Aorta (tissue), 5 donors: ENCODE data around the gene TST. TPM values are rescaled to one million over a fixed set of nuclear protein-coding genes. Genes with fewer than 3 reads are reported as not detected.

Experiments
- ATAC-seq: fragments of 200-7000 bp; cut with Tn5 transposase; one replicate; pipeline ENCODE4 v1.9.1; 2022; ENCODE audit warnings: moderate library complexity; ENCODE audit not compliant: low FRiP score
- DNase-seq, 2 donors: peaks; one replicate each; pipeline ENCODE4 v3.0.0-alpha.2; 2020
- H3K27ac ChIP-seq, 2 donors: one replicate each; pipeline ENCODE4 v1.5.1; 2013; ENCODE audit warnings: low read length in 2 of 2, mild to moderate bottlenecking in 2 of 2, moderate library complexity in 2 of 2, control low read depth in 1 of 2, inconsistent platforms in 1 of 2, low read depth in 1 of 2
- H3K27me3 ChIP-seq, 2 donors: one replicate each; pipeline ENCODE4 v1.6.1; 2013; ENCODE audit warnings: control low read depth in 1 of 2, low read length in 1 of 2, mild to moderate bottlenecking in 1 of 2, moderate library complexity in 1 of 2; ENCODE audit not compliant: insufficient read depth in 2 of 2, control insufficient read depth in 1 of 2
- H3K36me3 ChIP-seq, 2 donors: one replicate each; pipeline ENCODE4 v1.6.1; 2013; ENCODE audit warnings: control low read depth in 1 of 2, low read length in 1 of 2, mild to moderate bottlenecking in 1 of 2; ENCODE audit not compliant: insufficient read depth in 2 of 2, control insufficient read depth in 1 of 2
- H3K4me1 ChIP-seq, 2 donors: one replicate each; pipeline ENCODE4 v1.6.1; 2013; ENCODE audit warnings: low read length in 2 of 2, control low read depth in 1 of 2, mild to moderate bottlenecking in 1 of 2, moderate library complexity in 1 of 2; ENCODE audit not compliant: insufficient read depth in 2 of 2, control insufficient read depth in 1 of 2
- H3K4me3 ChIP-seq, 2 donors: one replicate each; pipeline ENCODE4 v1.5.1; 2013; ENCODE audit warnings: low read length in 2 of 2, control low read depth in 1 of 2, mild to moderate bottlenecking in 1 of 2
- H3K9me3 ChIP-seq: one replicate; pipeline ENCODE4 v1.6.1; 2013; ENCODE audit warnings: mild to moderate bottlenecking, low read length; ENCODE audit not compliant: control insufficient read depth
- WGBS, 2 donors: extraction: QIAGEN DNeasy Blood & Tissue Kit; methylation state at CpG; one replicate each; pipeline ENCODE4 v1.1.7; 2013; 5-methylcytosine and 5-hydroxymethylcytosine counted together
- intact Hi-C, 2 donors: fragments of 100-400 bp; cut with DNase I; formaldehyde crosslinking; loops; one replicate each; pipeline versions ENCODE4 v1.14.2 to v1.15.0; 2022
- polyA plus RNA-seq, 2 donors: library from polyadenylated mRNA; stranded (reverse); fragments of 200-250 nt; gene quantifications; one replicate each; pipeline ENCODE4 v1.2.3, GENCODE V29; 2013
- total RNA-seq, 2 donors: library from RNA; stranded (reverse); fragmentation: NEBNext Ultra II Directional; extraction: Animal tissue kit (Norgen Biotek cat#: 25700); gene quantifications; one replicate each; pipeline ENCODE4 v1.2.1, GENCODE V29; 2021
- donor health status: healthy with polysubstance abuse.
- donor health status: Bipolar disorder and iron deficiency.
- donor health status: DM: no; HTN: no; CAD: no.
- donor health status: DM: no; HTN: no; CAD: no.
- donor health status: DM: yes; HTN: yes; CAD: no.

The TST gene
- total and polyA plus RNA-seq, 4 donors = 9.7 to 61.7 (median 18.4) TPM

DNA sequence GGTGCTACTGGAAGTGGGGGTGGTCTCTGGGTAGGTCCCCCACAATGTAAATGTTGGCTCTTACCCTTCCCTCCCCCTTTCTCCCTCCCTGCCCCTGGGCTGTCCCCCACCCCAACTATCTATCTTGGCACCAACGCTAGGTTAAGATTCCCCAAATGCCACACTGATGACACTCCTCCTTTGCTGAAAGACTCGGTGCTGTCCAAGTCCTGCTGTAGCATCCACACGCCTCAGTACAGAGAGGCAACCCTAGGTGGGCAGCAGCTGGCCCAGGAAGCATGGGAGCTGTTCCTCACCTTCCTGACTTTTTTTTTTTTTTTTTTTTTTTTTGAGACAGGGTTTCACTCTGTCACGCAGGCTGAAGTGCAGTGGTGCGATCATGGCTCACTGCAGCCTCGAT lies 28.9 kb upstream of the TST start:
- Histone ChIP-seq H3K9me3 (no peaks in the 10 kb centered on the region), H3K27me3 (no peaks in the 10 kb centered on the region), H3K27ac (no peak overlapping the region), H3K36me3 (no peaks in the 10 kb centered on the region), H3K4me1 (no peaks in the 10 kb centered on the region), H3K4me3 (no peak overlapping the region)
- intact Hi-C loops = no loop called here
- no peak for DNase-seq
- WGBS, 2 donors = 83 to 85% methylated on average over 6 of the region's 6 CpGs
- no peak for ATAC-seq

- ATAC-seq (no peak), DNase-seq (no peak)
- intact Hi-C loops = no loop called here
- no peaks in the 10 kb centered on the region for H3K4me1 ChIP-seq
- no peak overlapping the region for H3K27ac ChIP-seq
- 83 to 88% methylated on average over 7 of the region's 7 CpGs for WGBS, 2 donors
- no peaks in the 10 kb centered on the region for H3K27me3 ChIP-seq
- no peaks in the 10 kb centered on the region for H3K36me3 ChIP-seq
- no peak overlapping the region for H3K4me3 ChIP-seq
- H3K9me3 ChIP-seq = no peaks in the 10 kb centered on the region
Observed at GRCh38 chr22:37047006-37047405, 27.8 kb upstream of the TST start.

- ATAC-seq (no peak), DNase-seq (no peak)
- Histone ChIP-seq H3K4me3 (no peak overlapping the region), H3K9me3 (no peaks in the 10 kb centered on the region), H3K27me3 (no peaks in the 10 kb centered on the region), H3K36me3 (no peaks in the 10 kb centered on the region), H3K27ac (no peak overlapping the region), H3K4me1 (no peaks in the 10 kb centered on the region)
- WGBS, 2 donors = 86 to 89% methylated on average over 6 of the region's 6 CpGs
- intact Hi-C loops = no loop called here
Observed at GRCh38 chr22:37046589-37046988, 27.3 kb upstream of the TST start.

GRCh38 chr22:37045958-37046357 lies 26.7 kb upstream of the TST start:
- DNase-seq = no peak
- no peak for ATAC-seq
- H3K4me3 ChIP-seq = no peak overlapping the region
- intact Hi-C loops = no loop called here
- 45 to 47% methylated on average over 4 of the region's 4 CpGs for WGBS, 2 donors
- H3K27me3 ChIP-seq = no peaks in the 10 kb centered on the region
- no peaks in the 10 kb centered on the region for H3K36me3 ChIP-seq
- H3K4me1 ChIP-seq = no peaks in the 10 kb centered on the region
- H3K27ac ChIP-seq = no peak overlapping the region
- no peaks in the 10 kb centered on the region for H3K9me3 ChIP-seq

GRCh38 chr22:37044634-37045625 lies 25.7 kb upstream of the TST start:
- DNase-seq (no peak), ATAC-seq (no peak)
- H3K27me3 ChIP-seq = no peaks in the 10 kb centered on the region
- no peaks in the 10 kb centered on the region for H3K36me3 ChIP-seq
- H3K27ac ChIP-seq = no peak overlapping the region
- H3K4me1 ChIP-seq = no peaks in the 10 kb centered on the region
- intact Hi-C loops = no loop called here
- H3K9me3 ChIP-seq = no peaks in the 10 kb centered on the region
- 83 to 86% methylated on average over 9 of the region's 9 CpGs for WGBS, 2 donors
- H3K4me3 ChIP-seq = no peak overlapping the region

DNA sequence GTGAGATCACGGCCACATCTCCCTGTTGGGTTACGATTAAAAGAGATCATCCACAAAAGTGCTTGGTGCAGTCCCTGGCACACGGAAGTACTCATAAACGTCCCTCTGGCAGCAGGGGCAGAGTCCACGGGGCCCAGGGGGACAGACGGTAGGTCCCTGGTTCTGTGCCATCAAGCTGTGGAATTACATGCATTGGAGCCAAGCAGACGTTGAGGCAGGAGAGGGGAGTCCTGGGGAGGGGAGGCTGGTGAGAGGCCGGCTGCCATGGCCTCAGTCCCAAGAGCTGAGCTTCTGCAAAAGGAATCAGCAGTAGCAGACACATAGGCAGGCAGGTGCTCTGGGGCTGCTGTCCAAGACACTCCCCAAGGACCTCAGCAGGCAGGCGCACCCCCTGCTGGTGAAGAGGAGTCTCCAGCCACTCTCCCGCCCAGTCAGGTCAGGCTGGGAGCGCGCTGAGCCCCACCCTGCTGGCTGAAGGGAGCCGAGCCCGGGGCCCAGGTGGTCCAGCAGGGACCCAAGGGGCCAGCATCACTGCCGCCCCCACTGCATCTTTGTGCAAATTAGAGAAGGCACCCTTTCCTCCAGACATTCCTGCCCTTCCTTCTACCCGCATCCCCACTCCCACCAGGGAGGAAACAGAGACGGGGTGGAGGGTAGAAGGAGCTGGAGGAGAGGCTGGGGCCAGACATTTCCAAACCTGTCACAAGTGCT lies 24.7 kb upstream of the TST start:
- Histone ChIP-seq H3K36me3 (no peaks in the 10 kb centered on the region), H3K9me3 (no peaks in the 10 kb centered on the region), H3K4me3 (no peak overlapping the region), H3K4me1 (no peaks in the 10 kb centered on the region), H3K27ac (no peak overlapping the region), H3K27me3 (no peaks in the 10 kb centered on the region)
- DNase-seq = no peak
- no peak for ATAC-seq
- intact Hi-C loops = no loop called here
- WGBS, 2 donors = 37 to 39% methylated on average over 16 to 17 of the region's 17 CpGs

DNA sequence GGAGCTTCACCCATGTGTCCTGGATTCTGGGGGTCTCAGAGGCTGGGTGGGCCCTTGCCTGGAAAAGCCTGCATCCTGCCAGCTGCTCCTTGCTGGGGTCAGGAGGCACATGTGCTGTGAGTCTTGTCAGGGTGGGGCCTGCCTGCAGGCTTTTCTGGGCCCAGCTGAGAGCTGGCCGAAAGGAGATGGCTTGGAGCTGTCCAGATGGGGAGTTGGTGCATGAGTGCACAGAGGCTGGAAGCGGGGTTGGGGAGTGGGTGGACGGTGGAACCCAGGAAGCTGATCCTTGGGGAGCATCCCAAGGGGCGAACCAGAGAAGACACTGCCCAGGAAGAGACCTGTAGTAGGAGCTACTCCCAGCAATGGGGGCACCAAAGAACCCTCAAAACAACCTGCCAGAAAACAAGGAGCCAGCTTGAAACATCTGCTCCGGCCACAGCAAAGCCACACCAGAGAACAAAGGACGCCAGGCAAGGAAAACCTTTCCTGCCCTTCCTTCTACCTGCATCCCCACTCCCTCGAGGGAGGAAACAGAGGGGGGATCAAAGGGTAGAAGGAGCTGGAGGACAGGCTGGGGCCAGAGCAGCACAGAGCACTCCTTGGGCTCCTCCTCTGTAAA lies 24.1 kb upstream of the TST start:
- no peaks in the 10 kb centered on the region for H3K4me1 ChIP-seq
- no peaks in the 10 kb centered on the region for H3K27me3 ChIP-seq
- 75 to 82% methylated on average over 7 of the region's 7 CpGs for WGBS, 2 donors
- DNase-seq = no peak
- intact Hi-C loops = no loop called here
- no peak for ATAC-seq
- H3K9me3 ChIP-seq = no peaks in the 10 kb centered on the region
- H3K36me3 ChIP-seq = no peaks in the 10 kb centered on the region
- no peak overlapping the region for H3K27ac ChIP-seq
- no peak overlapping the region for H3K4me3 ChIP-seq

DNA sequence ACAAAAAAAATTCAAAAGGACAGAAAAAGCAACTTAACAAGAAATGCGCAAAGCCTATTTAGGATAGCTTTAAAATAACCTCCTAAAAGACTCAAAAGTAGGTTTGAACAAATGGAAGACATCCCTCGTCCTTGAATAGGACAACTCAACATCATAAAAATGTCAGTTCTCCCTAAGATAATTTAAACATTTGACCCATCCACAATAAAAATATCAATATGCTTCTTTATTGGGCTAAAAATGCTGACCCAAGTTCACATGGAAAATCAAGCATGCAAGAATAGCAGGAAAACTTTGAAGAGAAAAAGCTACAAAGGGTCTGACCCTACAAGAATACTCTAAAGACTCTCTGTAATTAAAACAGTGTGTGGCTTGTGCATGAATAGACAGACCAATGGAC lies 20.2 kb upstream of the TST start:
- Histone ChIP-seq H3K4me1 (no peaks in the 10 kb centered on the region), H3K9me3 (no peaks in the 10 kb centered on the region), H3K27ac (no peak overlapping the region), H3K36me3 (no peaks in the 10 kb centered on the region), H3K4me3 (no peak overlapping the region), H3K27me3 (no peaks in the 10 kb centered on the region)
- intact Hi-C loops = no loop called here
- WGBS, 2 donors = 78 to 82% methylated on average over 2 of the region's 2 CpGs
- ATAC-seq (no peak), DNase-seq (no peak)
